ENCODE results near the gene ASPG.

ASPG gene

DNA sequence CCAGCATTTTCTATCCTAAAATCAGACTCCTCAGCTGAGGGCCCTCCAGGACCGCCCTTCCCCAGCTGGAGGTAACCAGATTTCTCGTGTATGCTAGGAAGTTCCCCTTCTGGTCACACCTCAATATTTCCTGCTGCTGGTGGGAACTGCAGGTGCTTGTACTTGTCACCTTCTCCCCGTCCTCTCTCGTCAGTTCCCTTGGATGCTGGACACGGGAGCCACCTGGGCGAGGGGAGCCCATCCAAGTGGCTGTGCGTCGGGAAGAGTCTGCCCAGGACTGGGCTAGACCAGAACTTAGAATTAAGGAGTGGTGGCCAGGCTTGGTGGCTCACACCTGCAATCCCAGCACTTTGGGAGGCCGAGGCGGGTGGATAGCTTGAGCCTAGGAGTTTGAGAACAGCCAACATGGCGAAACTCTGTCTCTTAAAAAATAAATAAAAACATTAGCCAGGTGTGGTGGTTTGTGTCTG, 29.7 kb downstream of the ASPG start:
- Histone ChIP-seq H3K4me3 (ENCODE audit: low read depth, low read length) (no peak overlapping the region), H3K27me3 (replicated peaks) (peaks cover 29% of the 10 kb centered on the region), H3K36me3 (replicated peaks) (no peaks in the 10 kb centered on the region), H3K27ac (no peak overlapping the region)
- in situ Hi-C loops (cut with HindIII; ENCODE audit: low pct_ligation_motif_present, low sequenced_read_pairs) = no loop called here
- no peak for DNase-seq
- TF ChIP-seq, protein P1, sequence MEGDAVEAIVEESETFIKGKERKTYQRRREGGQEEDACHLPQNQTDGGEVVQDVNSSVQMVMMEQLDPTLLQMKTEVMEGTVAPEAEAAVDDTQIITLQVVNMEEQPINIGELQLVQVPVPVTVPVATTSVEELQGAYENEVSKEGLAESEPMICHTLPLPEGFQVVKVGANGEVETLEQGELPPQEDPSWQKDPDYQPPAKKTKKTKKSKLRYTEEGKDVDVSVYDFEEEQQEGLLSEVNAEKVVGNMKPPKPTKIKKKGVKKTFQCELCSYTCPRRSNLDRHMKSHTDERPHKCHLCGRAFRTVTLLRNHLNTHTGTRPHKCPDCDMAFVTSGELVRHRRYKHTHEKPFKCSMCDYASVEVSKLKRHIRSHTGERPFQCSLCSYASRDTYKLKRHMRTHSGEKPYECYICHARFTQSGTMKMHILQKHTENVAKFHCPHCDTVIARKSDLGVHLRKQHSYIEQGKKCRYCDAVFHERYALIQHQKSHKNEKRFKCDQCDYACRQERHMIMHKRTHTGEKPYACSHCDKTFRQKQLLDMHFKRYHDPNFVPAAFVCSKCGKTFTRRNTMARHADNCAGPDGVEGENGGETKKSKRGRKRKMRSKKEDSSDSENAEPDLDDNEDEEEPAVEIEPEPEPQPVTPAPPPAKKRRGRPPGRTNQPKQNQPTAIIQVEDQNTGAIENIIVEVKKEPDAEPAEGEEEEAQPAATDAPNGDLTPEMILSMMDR (IDR thresholded peaks at IDR 0.05; ENCODE audit: low read depth, low read length, missing control alignments) = no peak

DNA sequence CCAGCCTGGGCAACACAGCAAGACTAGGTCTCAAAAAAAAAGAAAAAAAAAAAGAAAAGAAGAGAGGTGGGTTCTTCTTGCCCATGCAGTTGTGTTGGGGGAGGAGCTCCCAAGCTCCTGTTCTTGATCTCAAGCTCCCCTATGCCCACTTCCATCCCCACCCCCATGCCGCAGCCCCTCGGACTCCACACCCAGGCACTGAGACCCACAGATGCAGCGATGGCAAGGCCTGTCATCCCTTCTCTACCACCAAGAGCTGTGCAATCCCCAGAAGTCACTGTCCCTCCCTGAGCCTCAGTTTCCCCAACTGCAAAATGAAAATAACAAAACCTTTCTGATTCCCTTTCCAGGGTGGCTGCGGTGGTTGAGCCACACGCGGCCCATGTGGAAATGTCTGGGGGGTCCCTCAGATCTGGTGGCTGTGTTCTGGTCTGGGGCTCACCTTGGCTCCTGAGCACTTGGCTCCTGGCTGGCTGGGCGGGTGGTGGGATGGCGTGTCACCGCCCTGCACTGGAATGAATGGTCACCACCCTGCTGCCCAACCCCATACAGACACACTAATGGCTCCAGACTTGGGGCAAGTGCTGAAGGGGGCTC, 30.3 kb downstream of the ASPG start:
- in situ Hi-C loops (cut with HindIII; ENCODE audit: low pct_ligation_motif_present, low sequenced_read_pairs) = no loop called here
- TF ChIP-seq, protein P1 (IDR thresholded peaks at IDR 0.05; ENCODE audit: low read depth, low read length, missing control alignments) = no peak
- no peak for DNase-seq
- Histone ChIP-seq H3K4me3 (ENCODE audit: low read depth, low read length) (no peak overlapping the region), H3K36me3 (replicated peaks) (no peaks in the 10 kb centered on the region), H3K27ac (no peak overlapping the region), H3K27me3 (replicated peaks) (peaks cover 29% of the 10 kb centered on the region)

DNA sequence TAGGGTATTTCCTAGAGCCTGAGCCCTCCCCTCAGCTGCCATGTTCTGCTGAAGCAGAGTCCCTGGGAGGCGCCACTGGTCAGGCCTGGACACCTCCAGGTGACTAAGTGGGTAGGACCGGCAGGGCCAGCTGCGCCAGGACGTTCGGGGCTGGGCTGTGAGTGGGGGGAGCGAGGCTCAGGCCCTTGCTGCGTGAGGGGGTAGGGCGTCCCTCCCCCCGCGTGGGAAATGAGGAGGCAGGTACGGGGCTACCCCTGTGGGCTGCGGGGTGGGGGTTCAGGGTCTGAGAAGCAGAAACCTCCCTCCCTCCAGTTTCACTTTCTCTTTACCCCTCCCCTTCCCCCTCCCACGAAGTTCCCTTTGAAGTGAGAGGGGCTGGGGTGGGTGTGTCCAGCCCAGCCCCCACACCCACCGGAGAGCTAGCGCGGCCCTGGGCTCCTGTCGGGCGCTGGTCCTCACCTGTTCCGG, 30.8 kb downstream of the ASPG start:
- in situ Hi-C loops (cut with HindIII; ENCODE audit: low pct_ligation_motif_present, low sequenced_read_pairs) = no loop called here
- Histone ChIP-seq H3K4me3 (ENCODE audit: low read depth, low read length) (no peak overlapping the region), H3K36me3 (replicated peaks) (no peaks in the 10 kb centered on the region), H3K27me3 (replicated peaks) (peaks cover 29% of the 10 kb centered on the region), H3K27ac (no peak overlapping the region)
- DNase-seq = no peak
- TF ChIP-seq, protein P1 (IDR thresholded peaks at IDR 0.05; ENCODE audit: low read depth, low read length, missing control alignments) = no peak

DNA sequence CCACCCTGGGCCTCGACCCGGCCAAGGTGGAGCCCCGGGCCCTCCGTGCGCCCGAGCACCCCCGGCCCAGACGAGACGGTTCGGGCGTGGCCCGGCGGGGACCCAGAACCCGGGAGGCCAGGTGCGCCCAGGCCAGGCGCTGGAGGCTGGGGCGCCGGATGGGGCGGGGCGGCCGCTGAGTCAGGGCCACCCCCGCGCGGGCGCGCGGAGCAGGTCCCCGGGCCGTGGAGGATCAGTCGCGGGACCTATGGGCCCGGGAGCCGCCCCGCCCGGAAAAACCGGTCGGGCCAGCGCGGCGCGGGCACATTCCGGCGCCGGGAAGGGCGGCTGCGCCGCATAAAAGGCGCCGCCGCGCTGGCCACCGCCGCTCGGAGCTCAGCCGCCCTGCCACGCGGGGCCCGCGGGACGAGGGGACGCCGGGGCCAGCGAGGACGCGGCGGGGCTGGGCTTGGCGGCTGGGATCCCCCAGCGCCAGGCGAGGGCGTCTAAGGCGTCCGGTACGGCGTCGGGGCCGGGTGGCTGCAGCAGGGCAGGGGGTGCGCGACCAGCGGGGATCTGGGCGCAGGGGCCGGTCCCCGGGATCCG, 31.3 kb downstream of the ASPG start:
- no peak for DNase-seq
- H3K27me3 ChIP-seq (replicated peaks) = peaks cover 29% of the 10 kb centered on the region
- no peak overlapping the region for H3K4me3 ChIP-seq (ENCODE audit: low read depth, low read length)
- H3K36me3 ChIP-seq (replicated peaks) = no peaks in the 10 kb centered on the region
- TF ChIP-seq, protein P1 (IDR thresholded peaks at IDR 0.05; ENCODE audit: low read depth, low read length, missing control alignments) = no peak
- in situ Hi-C loops (cut with HindIII; ENCODE audit: low pct_ligation_motif_present, low sequenced_read_pairs) = no loop called here
- no peak overlapping the region for H3K27ac ChIP-seq

DNA sequence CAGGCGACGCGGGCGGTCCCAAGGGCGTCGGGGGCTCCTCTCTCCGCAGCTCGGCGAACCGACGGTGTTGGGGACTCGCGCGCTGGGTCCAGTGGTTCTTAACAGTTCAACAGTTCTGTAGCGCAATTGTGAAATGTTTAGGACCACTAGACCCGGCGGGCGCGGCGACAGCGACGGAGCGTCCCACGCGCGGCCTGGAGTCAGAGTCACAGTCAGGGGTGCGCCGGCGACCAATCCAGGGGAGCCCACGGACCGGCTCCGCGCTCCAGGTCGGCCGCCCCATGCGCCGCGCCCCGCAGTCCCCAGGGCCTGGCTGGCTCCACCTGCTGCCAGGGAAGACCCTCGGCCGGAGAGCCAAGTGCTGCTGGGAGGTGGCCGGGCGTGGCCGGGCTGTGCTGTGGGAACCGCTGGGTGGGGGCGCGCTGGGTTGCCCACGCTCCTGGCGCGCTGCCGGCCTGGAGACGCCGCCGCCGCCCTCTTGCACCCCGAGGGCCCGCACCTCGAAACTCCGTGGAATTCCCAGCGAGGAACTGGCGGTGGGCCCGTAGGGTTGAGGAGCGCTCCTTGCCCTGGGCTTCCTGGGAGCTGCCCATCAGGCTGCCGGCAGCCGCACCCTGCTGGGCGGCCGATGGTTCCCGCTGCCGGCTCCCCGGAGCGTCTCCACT, 32.0 kb downstream of the ASPG start:
- TF ChIP-seq, protein P1 (IDR thresholded peaks at IDR 0.05; ENCODE audit: low read depth, low read length, missing control alignments) = no peak
- Histone ChIP-seq H3K36me3 (replicated peaks) (no peaks in the 10 kb centered on the region), H3K27ac (no peak overlapping the region), H3K27me3 (replicated peaks) (peaks cover 29% of the 10 kb centered on the region), H3K4me3 (ENCODE audit: low read depth, low read length) (no peak overlapping the region)
- in situ Hi-C loops (cut with HindIII; ENCODE audit: low pct_ligation_motif_present, low sequenced_read_pairs) = no loop called here
- no peak for DNase-seq
